ENCODE data around the gene GARIN1A. TPM values are rescaled to one million over a fixed set of nuclear protein-coding genes. Genes with fewer than 3 reads are reported as not detected.

GARIN1A gene
- total RNA-seq, 1 experiment from 2014 or later: 0.57 TPM

- peaks cover 9% of the 10 kb centered on the region for H3K9me3 ChIP-seq (ENCODE audit: insufficient read depth, low read depth)
- BruUV-seq (replicated peaks): no TSS peak
- no peak overlapping the region for H2AFZ ChIP-seq
- H3K27ac ChIP-seq: peak overlapping the region; percentile 67
- H3K36me3 ChIP-seq (ENCODE audit: low read depth): no peaks in the 10 kb centered on the region
- TF ChIP-seq CTCF (conservative IDR thresholded peaks at IDR 0.05) (no peak), EZH2 (IDR thresholded peaks at IDR 0.05; ENCODE audit: low read depth) (no peak)
- H4K20me1 ChIP-seq (ENCODE audit: insufficient read depth): no peaks in the 10 kb centered on the region
- ChIA-PET POLR2A (ENCODE audit: unreplicated experiment) (interaction anchor here (0.6 kb wide), 1 partner anchor 19 kb away, joined by 6 read pairs; no protein-coding TSS in a partner anchor), CTCF (no interaction called here)
- no peaks in the 10 kb centered on the region; the same call in 1 of the 2 replicates for H3F3A ChIP-seq (ENCODE audit: insufficient read depth, low read depth)
- intact Hi-C loops (cut with micrococcal nuclease; ENCODE audit: unreplicated experiment): no loop called here
- no peaks in the 10 kb centered on the region for H3K79me2 ChIP-seq (ENCODE audit: low read depth)
- peak overlapping the region; percentile 17 for H3K4me2 ChIP-seq
- peaks cover 10% of the 10 kb centered on the region for H3K4me1 ChIP-seq (replicated peaks; ENCODE audit: insufficient read depth)
- no peak overlapping the region for H3K4me3 ChIP-seq
- no peaks in the 10 kb centered on the region for H3K27me3 ChIP-seq (ENCODE audit: insufficient read depth, low read depth)
- peak; percentile 33 to 66 for DNase-seq
- H3K9me2 ChIP-seq (ENCODE audit: insufficient read depth): no peaks in the 10 kb centered on the region
Measured at GRCh38 chr7:128701062-128701785, 29.1 kb downstream of the GARIN1A start.

GRCh38 chr7:128703609-128704241, 31.6 kb downstream of the GARIN1A start:
- Histone ChIP-seq H4K20me1 (ENCODE audit: insufficient read depth) (no peaks in the 10 kb centered on the region), H3F3A (ENCODE audit: insufficient read depth, low read depth) (no peaks in the 10 kb centered on the region; the same call in 1 of the 2 replicates), H3K4me3 (no peak overlapping the region), H3K27me3 (ENCODE audit: insufficient read depth, low read depth) (no peaks in the 10 kb centered on the region), H2AFZ (no peak overlapping the region), H3K4me2 (no peak overlapping the region), H3K27ac (no peak overlapping the region), H3K9me2 (ENCODE audit: insufficient read depth) (no peaks in the 10 kb centered on the region), H3K79me2 (ENCODE audit: low read depth) (no peaks in the 10 kb centered on the region), H3K4me1 (replicated peaks; ENCODE audit: insufficient read depth) (peaks cover 10% of the 10 kb centered on the region), H3K9me3 (ENCODE audit: insufficient read depth, low read depth) (peaks cover 9% of the 10 kb centered on the region), H3K36me3 (ENCODE audit: low read depth) (no peaks in the 10 kb centered on the region)
- BruUV-seq (replicated peaks): no TSS peak
- intact Hi-C loops (cut with micrococcal nuclease; ENCODE audit: unreplicated experiment): no loop called here
- no peak for TF ChIP-seq EZH2 (IDR thresholded peaks at IDR 0.05; ENCODE audit: low read depth)
- no peak for TF ChIP-seq CTCF (conservative IDR thresholded peaks at IDR 0.05)
- DNase-seq: peak in 1 of 2 experiments; percentile 49
- ChIA-PET POLR2A (ENCODE audit: unreplicated experiment) (interaction anchor here (0.8 kb wide), 1 partner anchor 14 kb away, joined by 15 read pairs; no protein-coding TSS in a partner anchor), CTCF (no interaction called here)

GRCh38 chr7:128705891-128706333, 33.8 kb downstream of the GARIN1A start:
- BruUV-seq (replicated peaks): no TSS peak
- Histone ChIP-seq H3K9me2 (ENCODE audit: insufficient read depth) (no peaks in the 10 kb centered on the region), H3K4me1 (replicated peaks; ENCODE audit: insufficient read depth) (peaks cover 10% of the 10 kb centered on the region), H3K79me2 (ENCODE audit: low read depth) (no peaks in the 10 kb centered on the region), H3K27me3 (ENCODE audit: insufficient read depth, low read depth) (no peaks in the 10 kb centered on the region), H3K4me2 (no peak overlapping the region), H3K9me3 (ENCODE audit: insufficient read depth, low read depth) (no peaks in the 10 kb centered on the region; the same call in 1 of the 2 replicates), H3F3A (ENCODE audit: insufficient read depth, low read depth) (no peaks in the 10 kb centered on the region; the same call in 1 of the 2 replicates), H3K27ac (no peak overlapping the region), H2AFZ (no peak overlapping the region), H3K4me3 (no peak overlapping the region), H4K20me1 (ENCODE audit: insufficient read depth) (no peaks in the 10 kb centered on the region), H3K36me3 (ENCODE audit: low read depth) (no peaks in the 10 kb centered on the region)
- intact Hi-C loops (cut with micrococcal nuclease; ENCODE audit: unreplicated experiment): no loop called here
- no peak for DNase-seq
- no peak for TF ChIP-seq CTCF (conservative IDR thresholded peaks at IDR 0.05)
- TF ChIP-seq EZH2 (IDR thresholded peaks at IDR 0.05; ENCODE audit: low read depth): no peak
- ChIA-PET POLR2A (ENCODE audit: unreplicated experiment) (no interaction called here), CTCF (interaction anchor here (0.7 kb wide), 1 partner anchor 36 kb away, joined by 5 read pairs; no protein-coding TSS in a partner anchor)
